Neural crest cell (in vitro differentiated cells): ENCODE data around the gene NELFB. TPM values are rescaled to one million over a fixed set of nuclear protein-coding genes. Genes with fewer than 3 reads are reported as not detected.
A peak's percentile ranks its signal among the peaks of the same experiment; 100 is the strongest.

Experiments
- DNase-seq: peaks from one replicate; pipeline ENCODE4 v3.0.0; 2021; ENCODE audit warnings: low read depth, mixed read lengths, low spot score
- H3K27ac Mint-ChIP-seq: one replicate; pipeline ENCODE4 v1.8.0; 2021; ENCODE audit warnings: mild to moderate bottlenecking, mixed read lengths; ENCODE audit not compliant: unreplicated experiment
- H3K27me3 Mint-ChIP-seq: 2 replicates; pipeline ENCODE4 v1.8.0; 2021; ENCODE audit warnings: low read depth, mild to moderate bottlenecking, mixed read lengths
- H3K36me3 Mint-ChIP-seq: 2 replicates; pipeline ENCODE4 v1.8.0; 2021; ENCODE audit warnings: low read depth, mild to moderate bottlenecking, mixed read lengths
- H3K4me1 Mint-ChIP-seq: 2 replicates; pipeline ENCODE4 v1.8.0; 2021; ENCODE audit warnings: mixed read lengths
- H3K4me3 Mint-ChIP-seq: one replicate; pipeline ENCODE4 v1.8.0; 2021; ENCODE audit warnings: mild to moderate bottlenecking, mixed read lengths
- H3K9me3 Mint-ChIP-seq: 2 replicates; pipeline ENCODE4 v1.8.0; 2021; ENCODE audit warnings: mixed read lengths
- long read RNA-seq: library from polyadenylated mRNA; unstranded; transcript quantifications from one replicate; pipeline ENCODE4 v2.0.0, GENCODE V29; 2020
- total RNA-seq: library from RNA; stranded (reverse); gene quantifications from 2 replicates; pipeline ENCODE4 v1.2.1, GENCODE V29; 2021
- TF ChIP-seq, protein P1 (sequence below): fragments of 200-600 bp; sonication (generic); conservative IDR thresholded peaks from 2 replicates; pipeline ENCODE4 v1.5.0; 2021; ENCODE audit warnings: antibody characterized with exemption, mild to moderate bottlenecking

The NELFB gene
- 76.7 and 79.0 TPM in 2 replicates for total RNA-seq
- long read RNA-seq, partial matches to known transcripts: 0 of 3 reads
- long read RNA-seq, other reads (novel, unspliced or antisense): 1 of 3 reads

DNA sequence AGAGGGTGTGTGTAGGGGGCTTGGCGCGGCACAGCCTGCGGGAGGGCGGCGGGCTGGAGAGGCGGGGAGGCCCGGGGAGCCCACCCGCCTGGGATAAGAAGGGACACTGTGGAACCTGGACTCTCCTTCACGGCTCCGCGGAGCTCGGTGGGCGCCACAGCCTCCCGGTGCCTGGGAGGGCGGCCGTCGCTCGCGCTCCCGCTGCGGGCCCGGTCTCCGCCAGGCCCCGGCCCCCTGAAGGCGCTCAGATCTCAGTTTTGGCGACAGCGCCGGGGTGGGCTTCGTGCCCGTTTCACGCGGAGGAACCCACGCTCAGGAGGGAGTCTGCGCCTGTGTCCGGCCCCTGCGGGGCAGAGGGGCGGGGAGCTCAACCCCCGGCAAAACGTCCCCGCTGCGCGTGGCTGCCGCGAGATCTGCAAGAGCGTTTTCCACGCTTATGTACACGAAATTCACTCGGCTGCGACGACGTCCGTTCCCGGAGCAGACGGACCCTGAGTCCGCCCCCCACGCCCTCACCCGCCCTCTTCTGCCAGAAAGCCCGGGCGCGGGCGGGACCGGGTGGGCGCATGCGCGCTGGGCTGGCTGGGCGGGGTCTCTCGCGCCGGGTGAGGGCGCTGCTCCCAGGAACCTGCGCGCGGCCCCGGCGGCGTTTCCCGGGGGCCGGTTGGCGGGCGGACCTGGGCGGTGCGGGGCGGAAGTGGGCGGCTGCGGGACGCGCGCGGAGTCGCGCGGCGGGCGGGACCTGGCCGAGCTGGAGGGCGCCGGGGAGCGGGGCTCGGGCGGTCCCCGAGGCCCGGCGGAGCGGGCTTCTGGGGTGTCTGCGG lies at the start of gene NELFB:
Gene NELFB (plus strand): TSS at position 704 of the 824 bp plus-strand sequence.
- Mint-ChIP-seq H3K4me3 (peak within 1 kb of the TSS; percentile 97), H3K9me3 (no peaks in the 10 kb centered on the region), H3K36me3 (peaks cover 2% of the 10 kb centered on the region), H3K27me3 (peaks cover 3% of the 10 kb centered on the region), H3K27ac (peak within 1 kb of the TSS; percentile 83), H3K4me1 (peaks cover 13% of the 10 kb centered on the region)
- TF ChIP-seq, protein P1, sequence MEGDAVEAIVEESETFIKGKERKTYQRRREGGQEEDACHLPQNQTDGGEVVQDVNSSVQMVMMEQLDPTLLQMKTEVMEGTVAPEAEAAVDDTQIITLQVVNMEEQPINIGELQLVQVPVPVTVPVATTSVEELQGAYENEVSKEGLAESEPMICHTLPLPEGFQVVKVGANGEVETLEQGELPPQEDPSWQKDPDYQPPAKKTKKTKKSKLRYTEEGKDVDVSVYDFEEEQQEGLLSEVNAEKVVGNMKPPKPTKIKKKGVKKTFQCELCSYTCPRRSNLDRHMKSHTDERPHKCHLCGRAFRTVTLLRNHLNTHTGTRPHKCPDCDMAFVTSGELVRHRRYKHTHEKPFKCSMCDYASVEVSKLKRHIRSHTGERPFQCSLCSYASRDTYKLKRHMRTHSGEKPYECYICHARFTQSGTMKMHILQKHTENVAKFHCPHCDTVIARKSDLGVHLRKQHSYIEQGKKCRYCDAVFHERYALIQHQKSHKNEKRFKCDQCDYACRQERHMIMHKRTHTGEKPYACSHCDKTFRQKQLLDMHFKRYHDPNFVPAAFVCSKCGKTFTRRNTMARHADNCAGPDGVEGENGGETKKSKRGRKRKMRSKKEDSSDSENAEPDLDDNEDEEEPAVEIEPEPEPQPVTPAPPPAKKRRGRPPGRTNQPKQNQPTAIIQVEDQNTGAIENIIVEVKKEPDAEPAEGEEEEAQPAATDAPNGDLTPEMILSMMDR: no peak
- DNase-seq: peak; percentile 99

- H3K36me3 Mint-ChIP-seq: peaks cover 7% of the 10 kb centered on the region
- H3K9me3 Mint-ChIP-seq: no peaks in the 10 kb centered on the region
- peaks cover 38% of the 10 kb centered on the region for H3K4me1 Mint-ChIP-seq
- peak overlapping the region; percentile 94 for H3K27ac Mint-ChIP-seq
- DNase-seq: no peak
- H3K4me3 Mint-ChIP-seq: peak overlapping the region; percentile 94
- no peaks in the 10 kb centered on the region for H3K27me3 Mint-ChIP-seq
- TF ChIP-seq, protein P1: no peak
Measured at GRCh38 chr9:137206602-137207001, 48.5 kb upstream of the NELFB start.

DNA sequence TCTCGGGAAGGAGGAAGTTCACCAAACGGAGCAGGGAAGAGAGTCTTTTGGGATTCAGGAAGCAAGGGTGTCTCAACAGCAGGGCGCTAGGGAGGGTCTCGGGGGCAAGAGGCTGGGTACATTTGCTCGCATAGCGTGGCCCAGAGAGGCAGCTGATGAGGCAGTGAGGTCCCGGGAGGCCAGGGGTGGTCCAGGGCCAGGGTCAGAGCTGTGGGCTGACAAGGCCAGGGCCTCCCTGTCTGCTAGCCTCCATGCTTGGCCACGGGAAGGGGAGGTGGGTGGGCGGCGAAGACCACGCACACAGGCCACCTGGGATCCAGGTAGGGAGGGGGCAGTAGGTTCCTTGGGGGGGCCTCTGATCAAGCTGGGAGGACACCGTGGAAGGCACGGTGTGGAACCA lies 43.6 kb upstream of the NELFB start:
- no peak overlapping the region for H3K27ac Mint-ChIP-seq
- TF ChIP-seq, protein P1: no peak
- H3K4me3 Mint-ChIP-seq: no peak overlapping the region
- DNase-seq: no peak
- peaks cover 9% of the 10 kb centered on the region for H3K36me3 Mint-ChIP-seq
- peaks cover 11% of the 10 kb centered on the region for H3K4me1 Mint-ChIP-seq
- H3K27me3 Mint-ChIP-seq: no peaks in the 10 kb centered on the region
- no peaks in the 10 kb centered on the region for H3K9me3 Mint-ChIP-seq

DNA sequence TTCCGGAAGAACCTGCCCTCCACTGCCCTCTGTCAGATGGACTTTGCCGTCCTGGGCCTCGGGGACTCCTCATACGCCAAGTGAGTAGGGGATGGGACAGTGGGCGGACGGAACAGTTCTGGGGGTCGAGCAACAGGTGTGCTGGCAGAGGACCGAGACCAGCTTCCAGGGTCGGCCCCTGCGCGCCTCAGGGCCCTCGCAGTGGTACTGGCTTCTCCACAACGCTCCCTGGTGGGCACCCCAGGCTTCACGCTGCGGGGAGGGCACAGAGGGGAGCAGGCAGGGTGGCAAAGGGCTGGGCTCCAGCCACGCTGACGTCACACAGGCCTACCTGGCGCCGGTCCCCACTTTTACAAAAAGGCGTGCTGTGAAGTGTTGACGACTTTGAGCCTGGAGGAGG lies 42.6 kb upstream of the NELFB start:
- H3K9me3 Mint-ChIP-seq: no peaks in the 10 kb centered on the region
- H3K4me1 Mint-ChIP-seq: peaks cover 1% of the 10 kb centered on the region
- no peak overlapping the region for H3K4me3 Mint-ChIP-seq
- H3K36me3 Mint-ChIP-seq: peaks cover 4% of the 10 kb centered on the region
- DNase-seq: no peak
- H3K27ac Mint-ChIP-seq: no peak overlapping the region
- no peaks in the 10 kb centered on the region for H3K27me3 Mint-ChIP-seq
- TF ChIP-seq, protein P1: no peak

- Mint-ChIP-seq H3K36me3 (peaks cover 2% of the 10 kb centered on the region), H3K4me3 (peak overlapping the region; percentile 11), H3K9me3 (no peaks in the 10 kb centered on the region), H3K27ac (no peak overlapping the region), H3K4me1 (no peaks in the 10 kb centered on the region), H3K27me3 (no peaks in the 10 kb centered on the region)
- TF ChIP-seq, protein P1: no peak
- DNase-seq: no peak
Measured at GRCh38 chr9:137213160-137214060, 41.7 kb upstream of the NELFB start.
